ENCODE measurements around the gene LYPD6. TPM values are rescaled to one million over a fixed set of nuclear protein-coding genes. Genes with fewer than 3 reads are reported as not detected.

The LYPD6 gene
- total and polyA plus RNA-seq, 2 experiments from 2014 or later, result 4.9 to 12.4 TPM

DNA sequence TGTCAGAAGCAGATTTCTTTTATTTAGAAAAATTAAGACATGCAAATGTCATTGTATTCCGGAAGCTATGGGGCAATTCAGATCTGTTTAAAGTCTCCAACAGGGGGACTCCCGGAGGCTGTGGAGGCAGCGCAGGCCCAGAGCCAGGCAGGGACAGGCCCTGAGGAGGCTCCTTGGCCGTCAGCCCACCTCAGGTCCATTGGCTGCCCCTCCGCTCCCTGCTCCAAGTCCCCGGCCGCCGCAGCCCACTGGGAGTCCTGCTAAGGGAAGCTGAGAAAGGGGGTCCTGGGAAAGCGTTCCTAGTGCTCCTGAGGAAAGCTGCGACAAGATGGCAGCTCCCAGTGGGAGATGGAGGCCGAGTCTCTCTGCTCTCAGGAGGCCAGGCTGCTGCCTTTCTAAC is 20.0 kb upstream of the LYPD6 start:
- no peak for TF ChIP-seq ZNF114 (CRISPR knock-in tag; IDR thresholded peaks at IDR 0.05)
- no peak for TF ChIP-seq POLR2AphosphoS5 (IDR thresholded peaks at IDR 0.05; ENCODE audit: low read depth)
- TF ChIP-seq STAT1 (IDR thresholded peaks at IDR 0.05; ENCODE audit: unreplicated experiment), result no peak
- TF ChIP-seq CTCF (conservative IDR thresholded peaks at IDR 0.05; ENCODE audit: low read depth in 2 of 2), result no peak
- TF ChIP-seq, protein P1, sequence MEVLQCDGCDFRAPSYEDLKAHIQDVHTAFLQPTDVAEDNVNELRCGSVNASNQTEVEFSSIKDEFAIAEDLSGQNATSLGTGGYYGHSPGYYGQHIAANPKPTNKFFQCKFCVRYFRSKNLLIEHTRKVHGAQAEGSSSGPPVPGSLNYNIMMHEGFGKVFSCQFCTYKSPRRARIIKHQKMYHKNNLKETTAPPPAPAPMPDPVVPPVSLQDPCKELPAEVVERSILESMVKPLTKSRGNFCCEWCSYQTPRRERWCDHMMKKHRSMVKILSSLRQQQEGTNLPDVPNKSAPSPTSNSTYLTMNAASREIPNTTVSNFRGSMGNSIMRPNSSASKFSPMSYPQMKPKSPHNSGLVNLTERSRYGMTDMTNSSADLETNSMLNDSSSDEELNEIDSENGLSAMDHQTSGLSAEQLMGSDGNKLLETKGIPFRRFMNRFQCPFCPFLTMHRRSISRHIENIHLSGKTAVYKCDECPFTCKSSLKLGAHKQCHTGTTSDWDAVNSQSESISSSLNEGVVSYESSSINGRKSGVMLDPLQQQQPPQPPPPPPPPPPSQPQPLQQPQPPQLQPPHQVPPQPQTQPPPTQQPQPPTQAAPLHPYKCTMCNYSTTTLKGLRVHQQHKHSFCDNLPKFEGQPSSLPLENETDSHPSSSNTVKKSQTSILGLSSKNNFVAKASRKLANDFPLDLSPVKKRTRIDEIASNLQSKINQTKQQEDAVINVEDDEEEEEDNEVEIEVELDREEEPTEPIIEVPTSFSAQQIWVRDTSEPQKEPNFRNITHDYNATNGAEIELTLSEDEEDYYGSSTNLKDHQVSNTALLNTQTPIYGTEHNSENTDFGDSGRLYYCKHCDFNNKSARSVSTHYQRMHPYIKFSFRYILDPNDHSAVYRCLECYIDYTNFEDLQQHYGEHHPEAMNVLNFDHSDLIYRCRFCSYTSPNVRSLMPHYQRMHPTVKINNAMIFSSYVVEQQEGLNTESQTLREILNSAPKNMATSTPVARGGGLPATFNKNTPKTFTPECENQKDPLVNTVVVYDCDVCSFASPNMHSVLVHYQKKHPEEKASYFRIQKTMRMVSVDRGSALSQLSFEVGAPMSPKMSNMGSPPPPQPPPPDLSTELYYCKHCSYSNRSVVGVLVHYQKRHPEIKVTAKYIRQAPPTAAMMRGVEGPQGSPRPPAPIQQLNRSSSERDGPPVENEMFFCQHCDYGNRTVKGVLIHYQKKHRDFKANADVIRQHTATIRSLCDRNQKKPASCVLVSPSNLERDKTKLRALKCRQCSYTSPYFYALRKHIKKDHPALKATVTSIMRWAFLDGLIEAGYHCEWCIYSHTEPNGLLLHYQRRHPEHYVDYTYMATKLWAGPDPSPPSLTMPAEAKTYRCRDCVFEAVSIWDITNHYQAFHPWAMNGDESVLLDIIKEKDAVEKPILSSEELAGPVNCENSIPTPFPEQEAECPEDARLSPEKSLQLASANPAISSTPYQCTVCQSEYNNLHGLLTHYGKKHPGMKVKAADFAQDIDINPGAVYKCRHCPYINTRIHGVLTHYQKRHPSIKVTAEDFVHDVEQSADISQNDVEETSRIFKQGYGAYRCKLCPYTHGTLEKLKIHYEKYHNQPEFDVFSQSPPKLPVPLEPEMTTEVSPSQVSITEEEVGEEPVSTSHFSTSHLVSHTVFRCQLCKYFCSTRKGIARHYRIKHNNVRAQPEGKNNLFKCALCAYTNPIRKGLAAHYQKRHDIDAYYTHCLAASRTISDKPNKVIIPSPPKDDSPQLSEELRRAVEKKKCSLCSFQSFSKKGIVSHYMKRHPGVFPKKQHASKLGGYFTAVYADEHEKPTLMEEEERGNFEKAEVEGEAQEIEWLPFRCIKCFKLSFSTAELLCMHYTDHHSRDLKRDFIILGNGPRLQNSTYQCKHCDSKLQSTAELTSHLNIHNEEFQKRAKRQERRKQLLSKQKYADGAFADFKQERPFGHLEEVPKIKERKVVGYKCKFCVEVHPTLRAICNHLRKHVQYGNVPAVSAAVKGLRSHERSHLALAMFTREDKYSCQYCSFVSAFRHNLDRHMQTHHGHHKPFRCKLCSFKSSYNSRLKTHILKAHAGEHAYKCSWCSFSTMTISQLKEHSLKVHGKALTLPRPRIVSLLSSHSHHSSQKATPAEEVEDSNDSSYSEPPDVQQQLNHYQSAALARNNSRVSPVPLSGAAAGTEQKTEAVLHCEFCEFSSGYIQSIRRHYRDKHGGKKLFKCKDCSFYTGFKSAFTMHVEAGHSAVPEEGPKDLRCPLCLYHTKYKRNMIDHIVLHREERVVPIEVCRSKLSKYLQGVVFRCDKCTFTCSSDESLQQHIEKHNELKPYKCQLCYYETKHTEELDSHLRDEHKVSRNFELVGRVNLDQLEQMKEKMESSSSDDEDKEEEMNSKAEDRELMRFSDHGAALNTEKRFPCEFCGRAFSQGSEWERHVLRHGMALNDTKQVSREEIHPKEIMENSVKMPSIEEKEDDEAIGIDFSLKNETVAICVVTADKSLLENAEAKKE (CRISPR knock-in tag; IDR thresholded peaks at IDR 0.05), result no peak
- TF ChIP-seq ZNF331 (CRISPR knock-in tag; IDR thresholded peaks at IDR 0.05; ENCODE audit: low read depth), result no peak
- no peak for TF ChIP-seq CREB1 (CRISPR knock-in tag; IDR thresholded peaks at IDR 0.05; ENCODE audit: low read depth)
- no peak for DNase-seq (ENCODE audit: low spot score)
- Mint-ChIP-seq H3K27ac (no peak overlapping the region), H3K4me1 (peaks cover 23% of the 10 kb centered on the region), H3K27me3 (ENCODE audit: insufficient read depth, low read depth, poor library complexity) (no peaks in the 10 kb centered on the region), H3K4me3 (no peak overlapping the region), H3K36me3 (ENCODE audit: low read depth) (no peaks in the 10 kb centered on the region), H3K9me3 (no peaks in the 10 kb centered on the region)
- no peaks in the 10 kb centered on the region for H3K27me3 ChIP-seq (ENCODE audit: insufficient read depth)
- H3K4me1 ChIP-seq (ENCODE audit: insufficient read depth), result peaks cover 15% of the 10 kb centered on the region
- ATAC-seq, result no peak
- no peak overlapping the region for H3K4me3 ChIP-seq
- H3K9me2 ChIP-seq (ENCODE audit: insufficient read depth), result no peaks in the 10 kb centered on the region
- H3K79me2 ChIP-seq (replicated peaks; ENCODE audit: insufficient read depth), result no peaks in the 10 kb centered on the region
- no peaks in the 10 kb centered on the region for H4K20me1 ChIP-seq (replicated peaks; ENCODE audit: insufficient read depth)
- H3K36me3 ChIP-seq (ENCODE audit: insufficient read depth), result no peaks in the 10 kb centered on the region
- H3K4me2 ChIP-seq, result no peak overlapping the region
- no peak overlapping the region for H3K27ac ChIP-seq (ENCODE audit: low read depth)
- no peak overlapping the region for H2AFZ ChIP-seq
- H3F3A ChIP-seq (replicated peaks; ENCODE audit: low read depth), result no peaks in the 10 kb centered on the region

Measured in GM23338 (cell line).